ENCODE measurements around the gene ZNF3.

DNA sequence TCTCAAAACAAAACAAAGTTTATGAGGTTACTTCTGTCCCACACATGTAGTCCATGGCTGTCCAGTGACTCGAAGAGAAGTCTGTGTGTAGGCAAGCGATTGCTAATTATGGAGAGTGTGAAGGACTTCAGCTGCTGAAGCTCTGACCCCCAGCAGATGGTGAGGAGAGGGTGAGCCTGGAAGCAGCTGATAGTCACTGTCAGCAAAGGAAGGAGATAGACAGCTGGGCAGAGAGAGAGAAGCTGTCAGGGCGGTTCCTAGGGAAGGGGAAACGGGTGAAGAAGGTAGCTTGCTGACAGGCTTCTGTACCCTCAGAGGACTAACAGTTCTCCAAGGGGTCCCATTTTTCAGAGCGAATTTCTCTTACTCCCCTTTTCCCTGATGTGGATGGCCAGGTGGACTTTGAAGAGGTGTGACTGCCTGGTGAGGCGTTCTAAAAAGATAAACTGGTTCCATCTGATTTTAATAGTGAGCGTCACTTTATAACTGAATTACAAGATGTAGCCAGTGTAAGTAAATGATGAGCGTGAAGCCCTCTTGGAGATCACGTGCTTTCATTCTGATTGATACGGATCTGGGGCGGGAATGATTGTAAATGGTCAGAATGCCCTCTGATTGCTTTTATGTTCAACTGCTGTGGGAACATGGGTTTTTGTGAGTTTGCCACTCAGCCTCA, 19.9 kb downstream of the ZNF3 start:
- no peak for TF ChIP-seq ZFP30 (CRISPR knock-in tag; IDR thresholded peaks at IDR 0.05)
- TF ChIP-seq, protein P1, sequence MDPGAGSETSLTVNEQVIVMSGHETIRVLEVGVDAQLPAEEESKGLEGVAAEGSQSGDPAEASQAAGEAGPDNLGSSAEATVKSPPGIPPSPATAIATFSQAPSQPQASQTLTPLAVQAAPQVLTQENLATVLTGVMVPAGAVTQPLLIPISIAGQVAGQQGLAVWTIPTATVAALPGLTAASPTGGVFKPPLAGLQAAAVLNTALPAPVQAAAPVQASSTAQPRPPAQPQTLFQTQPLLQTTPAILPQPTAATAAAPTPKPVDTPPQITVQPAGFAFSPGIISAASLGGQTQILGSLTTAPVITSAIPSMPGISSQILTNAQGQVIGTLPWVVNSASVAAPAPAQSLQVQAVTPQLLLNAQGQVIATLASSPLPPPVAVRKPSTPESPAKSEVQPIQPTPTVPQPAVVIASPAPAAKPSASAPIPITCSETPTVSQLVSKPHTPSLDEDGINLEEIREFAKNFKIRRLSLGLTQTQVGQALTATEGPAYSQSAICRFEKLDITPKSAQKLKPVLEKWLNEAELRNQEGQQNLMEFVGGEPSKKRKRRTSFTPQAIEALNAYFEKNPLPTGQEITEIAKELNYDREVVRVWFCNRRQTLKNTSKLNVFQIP (CRISPR knock-in tag; IDR thresholded peaks at IDR 0.05; ENCODE audit: borderline replicate concordance, low read depth) = no peak
- no peak for TF ChIP-seq TOX (CRISPR knock-in tag; IDR thresholded peaks at IDR 0.05; ENCODE audit: borderline replicate concordance)
- TF ChIP-seq ZC3H10 (CRISPR knock-in tag; IDR thresholded peaks at IDR 0.05) = no peak
- TF ChIP-seq CSDC2 (CRISPR knock-in tag; IDR thresholded peaks at IDR 0.05) = no peak
- no peak for TF ChIP-seq TCF4 (CRISPR knock-in tag; IDR thresholded peaks at IDR 0.05; ENCODE audit: borderline replicate concordance)
- TF ChIP-seq PPARA (CRISPR knock-in tag; IDR thresholded peaks at IDR 0.05; ENCODE audit: borderline replicate concordance) = no peak
- TF ChIP-seq, protein P2, sequence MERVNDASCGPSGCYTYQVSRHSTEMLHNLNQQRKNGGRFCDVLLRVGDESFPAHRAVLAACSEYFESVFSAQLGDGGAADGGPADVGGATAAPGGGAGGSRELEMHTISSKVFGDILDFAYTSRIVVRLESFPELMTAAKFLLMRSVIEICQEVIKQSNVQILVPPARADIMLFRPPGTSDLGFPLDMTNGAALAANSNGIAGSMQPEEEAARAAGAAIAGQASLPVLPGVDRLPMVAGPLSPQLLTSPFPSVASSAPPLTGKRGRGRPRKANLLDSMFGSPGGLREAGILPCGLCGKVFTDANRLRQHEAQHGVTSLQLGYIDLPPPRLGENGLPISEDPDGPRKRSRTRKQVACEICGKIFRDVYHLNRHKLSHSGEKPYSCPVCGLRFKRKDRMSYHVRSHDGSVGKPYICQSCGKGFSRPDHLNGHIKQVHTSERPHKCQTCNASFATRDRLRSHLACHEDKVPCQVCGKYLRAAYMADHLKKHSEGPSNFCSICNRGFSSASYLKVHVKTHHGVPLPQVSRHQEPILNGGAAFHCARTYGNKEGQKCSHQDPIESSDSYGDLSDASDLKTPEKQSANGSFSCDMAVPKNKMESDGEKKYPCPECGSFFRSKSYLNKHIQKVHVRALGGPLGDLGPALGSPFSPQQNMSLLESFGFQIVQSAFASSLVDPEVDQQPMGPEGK (CRISPR knock-in tag; IDR thresholded peaks at IDR 0.05; ENCODE audit: borderline replicate concordance) = no peak
- TF ChIP-seq ZNF8 (CRISPR knock-in tag; IDR thresholded peaks at IDR 0.05) = no peak
- no peak for TF ChIP-seq ZFP3 (CRISPR knock-in tag; IDR thresholded peaks at IDR 0.05)
- no peak for TF ChIP-seq BACH2 (CRISPR knock-in tag; IDR thresholded peaks at IDR 0.05; ENCODE audit: borderline replicate concordance)
- TF ChIP-seq, protein P3, sequence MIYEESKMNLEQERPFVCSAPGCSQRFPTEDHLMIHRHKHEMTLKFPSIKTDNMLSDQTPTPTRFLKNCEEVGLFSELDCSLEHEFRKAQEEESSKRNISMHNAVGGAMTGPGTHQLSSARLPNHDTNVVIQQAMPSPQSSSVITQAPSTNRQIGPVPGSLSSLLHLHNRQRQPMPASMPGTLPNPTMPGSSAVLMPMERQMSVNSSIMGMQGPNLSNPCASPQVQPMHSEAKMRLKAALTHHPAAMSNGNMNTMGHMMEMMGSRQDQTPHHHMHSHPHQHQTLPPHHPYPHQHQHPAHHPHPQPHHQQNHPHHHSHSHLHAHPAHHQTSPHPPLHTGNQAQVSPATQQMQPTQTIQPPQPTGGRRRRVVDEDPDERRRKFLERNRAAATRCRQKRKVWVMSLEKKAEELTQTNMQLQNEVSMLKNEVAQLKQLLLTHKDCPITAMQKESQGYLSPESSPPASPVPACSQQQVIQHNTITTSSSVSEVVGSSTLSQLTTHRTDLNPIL (CRISPR knock-in tag; IDR thresholded peaks at IDR 0.05; ENCODE audit: low read depth) = no peak
- TF ChIP-seq SNAI2 (CRISPR knock-in tag; IDR thresholded peaks at IDR 0.05) = no peak

Measured in SK-N-SH treated with all-trans-retinoic acid at 6 μM for 48 hours (cell line).